ENCODE data around the gene CALM1.

DNA sequence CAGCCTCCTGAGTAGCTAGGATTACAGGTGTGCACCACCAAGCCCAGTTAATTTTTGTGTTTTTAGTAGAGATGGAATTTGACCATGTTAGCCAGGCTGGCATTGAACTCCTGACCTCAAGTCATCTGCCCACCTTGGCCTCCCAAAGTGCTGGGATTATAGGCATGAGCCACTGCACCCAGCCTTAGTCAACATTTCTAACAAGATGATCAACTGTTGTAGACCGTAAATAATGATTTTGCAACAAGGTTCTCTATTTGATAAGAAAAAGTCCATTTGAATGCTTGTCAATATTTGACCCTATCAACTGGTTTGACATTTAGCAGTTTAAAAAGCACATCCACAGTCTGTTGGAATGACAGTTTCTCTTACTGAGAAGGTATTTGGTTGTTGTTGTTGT lies 39.9 kb upstream of the CALM1 start:
- TF ChIP-seq, protein P1, sequence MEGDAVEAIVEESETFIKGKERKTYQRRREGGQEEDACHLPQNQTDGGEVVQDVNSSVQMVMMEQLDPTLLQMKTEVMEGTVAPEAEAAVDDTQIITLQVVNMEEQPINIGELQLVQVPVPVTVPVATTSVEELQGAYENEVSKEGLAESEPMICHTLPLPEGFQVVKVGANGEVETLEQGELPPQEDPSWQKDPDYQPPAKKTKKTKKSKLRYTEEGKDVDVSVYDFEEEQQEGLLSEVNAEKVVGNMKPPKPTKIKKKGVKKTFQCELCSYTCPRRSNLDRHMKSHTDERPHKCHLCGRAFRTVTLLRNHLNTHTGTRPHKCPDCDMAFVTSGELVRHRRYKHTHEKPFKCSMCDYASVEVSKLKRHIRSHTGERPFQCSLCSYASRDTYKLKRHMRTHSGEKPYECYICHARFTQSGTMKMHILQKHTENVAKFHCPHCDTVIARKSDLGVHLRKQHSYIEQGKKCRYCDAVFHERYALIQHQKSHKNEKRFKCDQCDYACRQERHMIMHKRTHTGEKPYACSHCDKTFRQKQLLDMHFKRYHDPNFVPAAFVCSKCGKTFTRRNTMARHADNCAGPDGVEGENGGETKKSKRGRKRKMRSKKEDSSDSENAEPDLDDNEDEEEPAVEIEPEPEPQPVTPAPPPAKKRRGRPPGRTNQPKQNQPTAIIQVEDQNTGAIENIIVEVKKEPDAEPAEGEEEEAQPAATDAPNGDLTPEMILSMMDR (IDR thresholded peaks at IDR 0.05) = no peak
- TF ChIP-seq EP300 (IDR thresholded peaks at IDR 0.05) (no peak), POLR2A (IDR thresholded peaks at IDR 0.05) (no peak), POLR2AphosphoS5 (IDR thresholded peaks at IDR 0.05) (no peak)
